Brain pericyte (primary cell): Measurements from ENCODE around the gene ATP11A.
"Not testable (repeated sequence)": the region's sequence is repeated elsewhere in the genome, so short reads cannot be mapped to it uniquely, and the experiment has no call there.

ENCODE experiments used
- DNase-seq: peaks from one replicate; pipeline ENCODE4 v3.0.0-alpha.2; 2012; ENCODE audit warnings: low read depth, low spot score

ATP11A gene

GRCh38 chr13:112877976-112878955 is 188.4 kb downstream of the ATP11A start:
- no peak for DNase-seq

- no peak for DNase-seq
These were observed 189.5 kb downstream of the ATP11A start for GRCh38 chr13:112879283-112879833.

GRCh38 chr13:112880221-112880641 is 190.4 kb downstream of the ATP11A start:
- no peak for DNase-seq

GRCh38 chr13:112880976-112881540 is 191.2 kb downstream of the ATP11A start:
- no peak for DNase-seq

- no peak for DNase-seq
These were observed 192.1 kb downstream of the ATP11A start for GRCh38 chr13:112881656-112882554.

- no peak for DNase-seq
These were observed 192.8 kb downstream of the ATP11A start for GRCh38 chr13:112882555-112883024.

GRCh38 chr13:112883241-112883945 is 193.6 kb downstream of the ATP11A start:
- DNase-seq, result no peak

- DNase-seq, result not testable (repeated sequence)
These were observed 194.9 kb downstream of the ATP11A start for GRCh38 chr13:112884700-112885099.

- DNase-seq, result no peak
These were observed 195.5 kb downstream of the ATP11A start for GRCh38 chr13:112885242-112885781.

- peak; percentile 36 for DNase-seq
These were observed 196.0 kb downstream of the ATP11A start for GRCh38 chr13:112885782-112886268.

GRCh38 chr13:112887151-112887550 is 197.3 kb downstream of the ATP11A start:
- DNase-seq, result no peak

- no peak for DNase-seq
These were observed 197.7 kb downstream of the ATP11A start for GRCh38 chr13:112887557-112887991.

- no peak for DNase-seq
These were observed 198.6 kb downstream of the ATP11A start for GRCh38 chr13:112888238-112889111.

- DNase-seq, result no peak
These were observed 199.8 kb downstream of the ATP11A start for GRCh38 chr13:112889351-112890290.

GRCh38 chr13:112890316-112891145 is 200.7 kb downstream of the ATP11A start:
- no peak for DNase-seq

GRCh38 chr13:112891477-112892401 is 201.9 kb downstream of the ATP11A start:
- DNase-seq, result no peak
